ENCODE data around the gene UNC80.

The UNC80 gene

DNA sequence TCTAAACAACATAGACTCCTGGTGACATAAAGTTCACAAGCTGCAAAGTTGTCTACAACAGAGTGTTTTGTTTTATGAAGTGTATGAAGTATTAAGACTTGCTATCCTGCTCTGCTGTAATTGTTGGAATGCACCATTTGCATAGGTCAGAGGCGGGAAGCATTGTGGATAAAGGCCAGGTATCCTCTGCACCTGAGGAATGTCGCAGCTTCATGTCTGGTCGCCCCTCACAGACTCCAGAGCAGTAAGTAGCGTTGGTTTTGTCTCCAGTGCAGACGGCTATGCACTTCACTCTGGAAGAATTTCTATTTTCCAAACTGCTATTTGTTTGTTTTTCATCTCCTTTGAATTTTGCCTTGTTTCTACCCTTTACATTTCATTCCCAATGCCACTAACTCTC lies 63.1 kb downstream of the UNC80 start:
- DNase-seq (ENCODE audit: insufficient read length, low spot score) (no peak), FAIRE-seq (no peak)
- no peak for TF ChIP-seq POLR2A (IDR thresholded peaks at IDR 0.05; ENCODE audit: low read depth, low read length)

DNA sequence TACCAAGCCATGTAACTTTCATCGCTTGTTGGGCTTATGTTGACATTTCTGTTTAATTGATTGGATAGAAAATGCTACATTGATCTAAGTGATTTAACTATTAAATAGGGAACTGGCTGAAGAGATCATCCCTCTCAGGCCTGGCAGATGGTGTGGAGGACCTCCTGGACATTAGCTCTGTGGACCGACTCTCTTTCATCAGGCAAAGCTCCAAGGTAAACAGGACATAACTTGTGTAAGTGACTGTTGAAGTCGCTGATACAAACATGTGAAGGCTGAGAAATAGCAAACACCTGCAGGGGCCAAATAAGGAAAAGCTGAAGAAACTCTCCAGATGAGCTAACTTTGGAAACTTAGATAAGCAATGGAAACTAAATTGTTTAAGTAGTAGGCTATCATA lies 68.8 kb downstream of the UNC80 start:
- TF ChIP-seq POLR2A (IDR thresholded peaks at IDR 0.05; ENCODE audit: low read depth, low read length): no peak
- FAIRE-seq (no peak), DNase-seq (ENCODE audit: insufficient read length, low spot score) (no peak)

DNA sequence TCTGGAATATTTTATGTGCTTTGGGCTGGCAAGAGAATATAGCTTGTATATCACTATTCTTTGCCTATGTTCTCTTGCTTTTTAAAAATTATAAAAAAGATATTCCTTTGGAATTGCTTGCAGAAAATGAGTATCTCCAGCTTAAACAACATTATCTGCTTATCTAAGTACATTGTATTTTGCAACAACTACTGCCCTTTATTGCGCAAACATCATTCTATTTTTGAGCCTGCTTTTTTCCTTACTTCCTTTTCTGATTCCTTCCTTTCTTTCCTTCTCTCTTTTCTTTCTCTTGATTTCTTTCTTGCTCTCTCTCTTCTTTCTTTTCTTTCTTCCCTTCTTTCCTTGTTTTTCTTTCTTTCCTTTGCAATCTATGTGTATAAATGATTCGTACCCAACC lies 74.0 kb downstream of the UNC80 start:
- FAIRE-seq (no peak), DNase-seq (ENCODE audit: insufficient read length, low spot score) (no peak)
- TF ChIP-seq POLR2A (IDR thresholded peaks at IDR 0.05; ENCODE audit: low read depth, low read length): no peak

DNA sequence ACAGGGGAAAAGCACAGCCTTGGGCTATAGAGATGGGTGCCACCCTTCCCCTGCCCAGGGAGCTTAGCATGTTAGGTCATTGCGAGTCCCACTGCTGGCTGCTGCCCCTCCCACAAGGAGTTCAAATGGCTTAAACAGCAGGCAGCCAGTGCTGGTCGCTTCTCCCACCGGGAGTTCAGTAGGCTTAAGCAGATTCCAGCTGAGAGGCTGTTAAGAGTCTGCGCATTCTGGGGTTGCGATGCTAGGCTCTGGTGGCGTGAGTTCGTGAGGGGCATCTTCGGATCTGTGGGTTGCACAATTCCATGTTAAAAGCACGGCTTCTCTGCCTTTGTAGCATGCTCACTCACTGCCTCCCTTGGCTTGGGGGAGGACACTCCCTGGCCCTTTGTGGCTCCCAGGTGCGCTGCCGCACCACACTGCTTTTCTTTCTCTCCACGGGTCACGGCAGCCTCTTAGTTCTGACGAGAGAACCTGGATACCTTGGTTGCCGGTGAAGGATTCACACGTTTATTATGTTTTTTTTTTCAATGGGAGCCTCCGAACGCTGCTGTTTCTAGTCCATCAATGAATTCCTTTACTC lies 93.2 kb downstream of the UNC80 start:
- TF ChIP-seq POLR2A (IDR thresholded peaks at IDR 0.05; ENCODE audit: low read depth, low read length): no peak
- FAIRE-seq (no peak), DNase-seq (ENCODE audit: insufficient read length, low spot score) (no peak)

DNA sequence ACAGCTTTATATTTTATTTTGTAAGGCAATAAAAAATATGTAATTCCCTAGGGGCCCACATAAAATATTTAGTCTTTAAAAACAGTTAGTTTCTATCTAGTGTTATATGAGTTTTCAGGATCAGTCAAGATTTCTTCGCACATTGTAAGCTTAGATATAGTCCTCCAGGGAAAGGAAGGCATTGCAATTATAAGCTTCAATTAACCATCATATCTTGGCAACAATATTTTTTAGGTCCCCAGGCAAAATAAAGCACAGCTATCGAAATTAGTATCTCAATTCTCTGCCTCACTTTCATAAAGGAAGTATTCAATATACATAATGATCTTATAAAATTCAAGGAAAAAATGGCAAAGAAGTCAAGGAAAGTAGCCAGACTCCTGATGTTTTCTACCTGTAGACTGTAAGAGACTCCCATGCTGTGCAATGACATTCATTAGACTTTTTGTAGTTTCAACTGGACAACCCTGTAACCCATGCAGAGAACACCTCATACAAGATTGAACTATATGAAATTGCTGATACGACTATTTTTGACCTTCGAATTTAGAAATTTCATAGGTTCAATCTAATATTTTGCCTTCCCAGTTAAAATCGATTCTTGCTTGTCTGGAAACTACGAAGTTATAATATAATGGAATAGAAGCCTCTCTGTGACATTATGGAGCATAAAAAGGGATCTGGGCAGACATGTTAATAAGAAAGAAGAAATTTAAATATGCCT lies 96.8 kb downstream of the UNC80 start:
- TF ChIP-seq POLR2A (IDR thresholded peaks at IDR 0.05; ENCODE audit: low read depth, low read length): no peak
- no peak for DNase-seq (ENCODE audit: insufficient read length, low spot score)
- no peak for FAIRE-seq

DNA sequence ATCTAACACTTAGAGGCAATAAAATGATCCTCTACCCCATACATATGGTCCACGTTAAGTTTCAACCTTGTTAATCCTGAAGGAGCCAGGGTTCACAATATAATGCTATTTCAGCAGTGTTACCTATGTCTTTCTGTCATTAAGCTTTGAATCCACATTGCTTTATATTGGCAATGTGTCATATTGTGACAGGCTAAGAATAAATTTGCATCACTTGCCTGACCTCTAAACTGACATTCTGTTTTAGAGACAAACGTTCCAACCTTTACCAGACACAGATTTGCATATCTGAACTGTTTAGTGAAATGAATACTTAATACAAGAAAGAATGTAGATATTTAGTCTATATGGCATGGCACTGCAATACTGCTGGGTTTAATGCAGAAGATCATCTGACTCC lies 98.4 kb downstream of the UNC80 start:
- FAIRE-seq: no peak
- no peak for DNase-seq (ENCODE audit: insufficient read length, low spot score)
- no peak for TF ChIP-seq POLR2A (IDR thresholded peaks at IDR 0.05; ENCODE audit: low read depth, low read length)

DNA sequence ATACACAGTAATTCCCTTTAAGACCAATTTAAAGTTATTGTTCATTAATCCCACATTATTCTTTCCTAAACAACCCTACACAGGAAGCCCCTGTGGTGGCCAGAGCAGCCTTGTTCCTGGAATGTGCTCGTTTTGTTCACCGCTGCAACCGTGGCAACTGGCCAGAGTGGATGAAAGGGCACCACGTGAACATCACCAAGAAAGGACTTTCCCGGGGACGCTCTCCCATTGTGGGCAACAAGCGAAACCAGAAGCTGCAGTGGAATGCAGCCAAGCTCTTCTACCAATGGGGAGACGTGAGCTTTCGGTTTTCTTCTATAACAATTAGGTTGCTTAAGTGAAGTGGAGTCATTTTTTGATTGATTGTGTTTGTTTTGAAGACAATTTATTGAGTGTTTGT lies 101.0 kb downstream of the UNC80 start:
- DNase-seq (ENCODE audit: insufficient read length, low spot score) (peak; percentile 8), FAIRE-seq (peak; percentile 15)
- TF ChIP-seq POLR2A (IDR thresholded peaks at IDR 0.05; ENCODE audit: low read depth, low read length): no peak

DNA sequence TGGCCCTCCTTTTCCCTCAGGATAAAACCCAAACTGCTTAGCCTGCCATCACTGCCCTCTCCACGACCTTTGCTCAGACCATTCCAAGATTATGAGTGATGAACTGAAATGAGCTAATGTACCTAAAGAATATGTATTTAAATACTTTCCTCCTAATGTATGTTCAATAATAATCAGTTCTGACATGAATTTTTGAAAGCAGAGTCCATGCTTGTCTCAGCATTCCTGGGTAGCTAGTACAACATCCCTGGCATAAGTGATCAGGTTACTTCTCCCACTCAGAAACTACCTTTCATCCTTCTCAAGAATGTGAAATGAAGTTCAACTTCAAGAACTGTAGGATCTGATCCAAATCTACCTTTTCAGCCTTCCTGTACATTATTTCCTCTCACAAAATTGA lies 103.6 kb downstream of the UNC80 start:
- DNase-seq (ENCODE audit: insufficient read length, low spot score) (no peak), FAIRE-seq (no peak)
- no peak for TF ChIP-seq POLR2A (IDR thresholded peaks at IDR 0.05; ENCODE audit: low read depth, low read length)

DNA sequence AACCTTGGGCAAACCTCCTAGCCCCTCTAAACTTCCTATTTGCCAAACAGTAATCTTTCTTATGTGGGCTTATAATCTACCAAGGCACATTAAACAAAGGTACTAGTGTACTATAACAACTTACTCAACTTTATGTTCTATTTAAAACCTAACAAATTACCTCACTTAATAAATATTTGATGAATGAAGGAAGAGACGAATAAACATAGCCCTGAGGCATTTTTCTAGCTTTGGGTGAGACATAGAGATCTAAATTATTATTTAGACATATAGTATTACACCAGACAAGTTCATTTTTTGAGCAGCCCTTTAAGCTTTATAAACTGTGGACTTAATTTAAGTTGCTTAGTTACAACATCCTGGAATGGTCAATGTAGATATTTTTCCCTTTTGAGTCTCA lies 104.6 kb downstream of the UNC80 start:
- FAIRE-seq (no peak), DNase-seq (ENCODE audit: insufficient read length, low spot score) (no peak)
- no peak for TF ChIP-seq POLR2A (IDR thresholded peaks at IDR 0.05; ENCODE audit: low read depth, low read length)

DNA sequence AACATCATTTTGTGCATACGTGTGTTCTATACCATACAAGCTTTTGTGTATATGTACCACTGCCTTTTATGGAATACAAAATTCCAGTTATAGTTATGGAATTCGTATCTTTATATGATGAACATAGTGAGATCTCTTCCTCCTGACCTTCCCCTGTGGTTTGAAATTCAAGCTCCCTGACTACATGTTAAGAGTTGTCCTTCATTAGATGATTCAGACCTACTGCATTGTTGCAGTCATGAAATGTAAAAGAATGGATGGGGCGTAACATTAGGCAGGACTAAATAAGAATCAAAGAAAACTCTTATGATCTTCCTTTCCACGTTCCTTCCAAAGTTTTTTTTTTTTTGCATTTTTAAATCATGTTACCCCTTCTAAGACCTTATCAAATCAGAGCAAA lies 107.1 kb downstream of the UNC80 start:
- TF ChIP-seq POLR2A (IDR thresholded peaks at IDR 0.05; ENCODE audit: low read depth, low read length): no peak
- FAIRE-seq: no peak
- no peak for DNase-seq (ENCODE audit: insufficient read length, low spot score)

DNA sequence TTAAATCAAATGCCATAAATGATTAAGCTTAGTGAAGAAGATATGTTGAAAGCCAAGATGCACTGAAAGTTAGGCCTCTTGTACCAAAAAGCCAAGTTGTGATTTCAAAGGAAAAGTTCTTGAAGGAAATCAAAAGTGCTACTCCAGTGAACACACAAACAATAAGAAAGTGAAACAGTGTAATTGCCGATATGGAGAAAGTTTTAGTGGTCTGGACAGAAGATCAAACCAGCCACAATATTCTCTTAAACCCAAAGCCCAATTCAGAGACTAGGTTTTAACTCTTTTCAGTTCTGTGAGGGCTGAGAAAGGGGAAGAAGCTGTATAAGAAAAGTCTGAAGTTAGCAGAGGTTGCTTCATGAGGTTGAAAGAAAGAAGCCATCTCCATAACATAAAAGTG lies 129.0 kb downstream of the UNC80 start:
- FAIRE-seq (no peak), DNase-seq (ENCODE audit: insufficient read length, low spot score) (no peak)
- TF ChIP-seq POLR2A (IDR thresholded peaks at IDR 0.05; ENCODE audit: low read depth, low read length): no peak

DNA sequence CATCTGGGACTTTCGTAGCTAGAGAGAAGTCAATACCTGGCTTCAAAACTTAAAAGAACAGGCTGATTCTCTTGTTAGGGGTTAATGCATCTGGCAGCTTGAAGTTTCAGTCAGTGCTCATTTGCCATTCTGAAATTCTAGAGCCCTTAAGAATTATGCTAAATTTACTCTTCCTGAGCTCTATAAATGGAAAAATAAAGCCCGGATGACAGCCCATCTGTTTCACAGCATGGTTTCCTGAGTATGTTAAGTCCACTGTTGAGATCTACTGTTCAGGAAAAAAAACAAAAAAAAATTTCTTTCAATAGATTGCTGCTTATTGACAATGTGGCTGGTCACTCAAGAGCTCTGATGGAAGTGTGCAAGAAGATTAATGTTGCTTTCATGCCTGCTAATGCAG lies 129.5 kb downstream of the UNC80 start:
- no peak for TF ChIP-seq POLR2A (IDR thresholded peaks at IDR 0.05; ENCODE audit: low read depth, low read length)
- DNase-seq (ENCODE audit: insufficient read length, low spot score): no peak
- FAIRE-seq: no peak

DNA sequence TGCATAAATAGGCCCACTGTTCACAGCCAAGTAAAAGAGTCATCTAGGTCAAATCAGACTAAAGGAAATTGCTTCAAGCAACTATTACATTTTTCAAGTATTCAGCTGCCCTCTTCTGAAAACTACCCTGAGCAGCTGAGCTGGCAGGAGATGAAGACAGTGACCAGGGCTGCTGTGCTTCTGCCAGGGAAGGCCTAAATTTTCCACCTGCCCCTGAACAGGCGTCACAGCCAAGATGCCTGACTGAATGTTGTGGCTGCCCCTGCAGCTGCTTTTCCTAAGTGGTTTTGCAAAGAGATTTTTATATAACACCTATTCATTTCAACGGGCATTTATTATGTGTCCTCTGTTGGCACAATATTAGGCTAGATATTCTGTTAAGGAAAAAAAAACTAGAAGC lies 134.1 kb downstream of the UNC80 start:
- no peak for FAIRE-seq

DNA sequence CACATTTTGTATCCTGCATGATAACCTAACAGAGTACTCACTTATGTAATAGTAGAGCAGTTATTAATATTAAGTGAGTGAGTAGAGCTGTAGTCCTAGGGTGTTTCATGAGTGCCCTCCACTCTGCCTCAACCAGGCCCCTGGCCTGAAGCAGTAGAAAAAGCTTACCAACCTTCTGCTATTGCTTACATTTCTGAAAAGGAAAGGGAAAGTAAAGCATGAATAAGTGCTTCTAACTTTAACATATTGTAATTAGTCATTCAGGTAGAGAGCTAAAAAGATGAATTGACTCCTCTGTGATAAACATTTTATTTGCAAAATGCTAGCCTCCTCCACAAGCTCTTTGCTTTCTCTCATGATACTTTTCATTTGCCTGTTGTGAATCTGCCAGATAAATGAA lies 136.1 kb downstream of the UNC80 start:
- no peak for TF ChIP-seq POLR2A (IDR thresholded peaks at IDR 0.05; ENCODE audit: low read depth, low read length)
- no peak for DNase-seq (ENCODE audit: insufficient read length, low spot score)
- FAIRE-seq: no peak

More for the DNA sequence above, 134.1 kb downstream of the UNC80 start:
- DNase-seq (ENCODE audit: insufficient read length, low spot score): no peak
- TF ChIP-seq POLR2A (IDR thresholded peaks at IDR 0.05; ENCODE audit: low read depth, low read length): no peak

DNA sequence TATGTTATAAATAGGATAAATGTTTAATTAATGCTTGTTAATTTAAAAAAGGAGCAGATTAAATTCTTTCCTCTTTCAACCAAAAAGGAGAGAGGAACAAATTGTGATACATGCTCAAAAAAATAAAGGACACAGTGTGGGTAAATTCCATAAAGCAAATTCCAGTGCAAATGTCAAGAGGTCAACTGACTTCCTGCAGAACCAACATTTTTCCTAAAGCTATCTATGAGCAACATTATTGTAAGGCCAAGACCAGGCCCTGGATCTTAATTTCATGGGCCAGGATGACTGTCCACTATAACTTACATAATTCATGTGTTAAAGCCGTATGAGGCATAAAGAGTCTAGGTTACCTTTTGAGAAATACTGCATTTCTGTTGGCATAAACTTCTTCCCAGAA lies 136.9 kb downstream of the UNC80 start:
- no peak for TF ChIP-seq POLR2A (IDR thresholded peaks at IDR 0.05; ENCODE audit: low read depth, low read length)
- no peak for FAIRE-seq
- no peak for DNase-seq (ENCODE audit: insufficient read length, low spot score)
